OCI-LY7 (cell line): ENCODE results near the gene RPS8. TPM values are rescaled to one million over a fixed set of nuclear protein-coding genes. Genes with fewer than 3 reads are reported as not detected.
A peak's percentile ranks its signal among the peaks of the same experiment; 100 is the strongest.

Experiments used
- BruUV-seq: library from RNA; stranded (reverse); fragments of 400-500 nt; replicated peaks from 2 replicates; lab custom pipeline; 2021; lab: Mats Ljungman, UMichigan
- CTCF ChIA-PET: fragments of 300-600 bp; sonication (Branson Sonifier 250); formaldehyde crosslinking; loops from one replicate; lab custom pipeline; 2022; ENCODE audit warnings: antibody characterized with exemption; ENCODE audit not compliant: unreplicated experiment; lab: Charles Lee
- POLR2A ChIA-PET: fragments of 300-600 bp; sonication (Branson Sonifier 250); formaldehyde crosslinking; loops from one replicate; lab custom pipeline; 2022; ENCODE audit warnings: antibody characterized with exemption; lab: Charles Lee
- DNase-seq: peaks from one replicate; pipeline ENCODE4 v3.0.0-alpha.2; 2015; ENCODE audit warnings: low spot score
- H2AFZ ChIP-seq: fragments of 200-600 bp; sonication (generic), shearing (Covaris generic); 2 replicates; pipeline ENCODE4 v1.6.1; 2014; ENCODE audit warnings: mild to moderate bottlenecking, antibody characterized with exemption, low read length, moderate library complexity
- H3K27ac ChIP-seq: fragments of 200-600 bp; sonication (generic); 2 replicates; pipeline ENCODE4 v1.5.1; 2014; ENCODE audit warnings: mixed run types, low read depth, mild to moderate bottlenecking, moderate library complexity, low read length, inconsistent platforms; ENCODE audit not compliant: poor library complexity, severe bottlenecking
- H3K36me3 ChIP-seq: fragments of 200-600 bp; sonication (generic); 2 replicates; pipeline ENCODE4 v1.6.1; 2014; ENCODE audit warnings: mild to moderate bottlenecking, antibody characterized with exemption, low read length, moderate library complexity, mixed read lengths; ENCODE audit not compliant: insufficient read depth
- H3K4me1 ChIP-seq: fragments of 200-600 bp; sonication (generic); 2 replicates; pipeline ENCODE4 v1.5.1; 2014; ENCODE audit warnings: mild to moderate bottlenecking, low read length; ENCODE audit not compliant: insufficient read depth, poor library complexity, severe bottlenecking
- H3K4me2 ChIP-seq: fragments of 200-600 bp; sonication (generic); 2 replicates; pipeline ENCODE4 v1.6.1; 2014; ENCODE audit warnings: mild to moderate bottlenecking, low read length
- H3K4me3 ChIP-seq: fragments of 200-600 bp; sonication (generic); 2 replicates; pipeline ENCODE4 v1.5.1; 2014; ENCODE audit warnings: mild to moderate bottlenecking, low read depth, low read length; ENCODE audit not compliant: poor library complexity, severe bottlenecking
- H3K79me2 ChIP-seq: fragments of 200-600 bp; sonication (generic); 2 replicates; pipeline ENCODE4 v1.6.1; 2016; ENCODE audit warnings: low read depth, mild to moderate bottlenecking, low read length, moderate library complexity, mixed read lengths; ENCODE audit not compliant: insufficient read depth
- H3K9me2 ChIP-seq: fragments of 200-600 bp; sonication (generic); 2 replicates; pipeline ENCODE4 v1.6.1; 2016; ENCODE audit warnings: mild to moderate bottlenecking, low read length, mixed read lengths; ENCODE audit not compliant: insufficient read depth
- H3K9me3 ChIP-seq: fragments of 200-600 bp; sonication (generic); 2 replicates; pipeline ENCODE4 v1.6.1; 2014; ENCODE audit warnings: mild to moderate bottlenecking, mixed run types, low read length, mixed read lengths
- H4K20me1 ChIP-seq: fragments of 200-600 bp; sonication (generic); 2 replicates; pipeline ENCODE4 v1.6.1; 2014; ENCODE audit warnings: mild to moderate bottlenecking, antibody characterized with exemption, low read length, moderate library complexity, mixed read lengths; ENCODE audit not compliant: insufficient read depth
- CTCF ChIP-seq: fragments of 200-600 bp; sonication (generic); conservative IDR thresholded peaks from 2 replicates; pipeline ENCODE4 v1.5.1; 2014; ENCODE audit warnings: mild to moderate bottlenecking, antibody characterized with exemption, low read length, moderate library complexity, mixed read lengths
- EZH2phosphoT487 ChIP-seq: fragments of 200-600 bp; sonication (generic); IDR thresholded peaks from 2 replicates; pipeline ENCODE4 v1.6.1; 2018; ENCODE audit warnings: low read depth, borderline replicate concordance, mild to moderate bottlenecking, mixed run types, antibody characterized with exemption, low read length, moderate library complexity, mixed read lengths
- intact Hi-C: fragments of 100-400 bp; cut with micrococcal nuclease; formaldehyde crosslinking; loops from one replicate; pipeline ENCODE4 v1.10.0; 2022; ENCODE audit not compliant: unreplicated experiment
- total RNA-seq, 2 experiments: library from RNA; depleted of rRNA in 1 of 2; stranded (reverse); fragments of >200 nt in 1 of 2; shearing (Covaris generic) in 1 of 2; gene quantifications; 2 replicates each; pipeline ENCODE4 v1.2.3, GENCODE V29; 2014 to 2022

Gene RPS8
- total RNA-seq, 2 experiments from 2014 or later: 2,707 to 4,355 TPM

- CTCF ChIA-PET: no interaction called here
- DNase-seq: no peak
- peaks cover 15% of the 10 kb centered on the region for H3K36me3 ChIP-seq
- no peak within 1 kb of the TSS for H3K4me3 ChIP-seq
- BruUV-seq: no TSS peak
- peak within 1 kb of the TSS; percentile 74 for H3K27ac ChIP-seq
- intact Hi-C loops: no loop called here
- POLR2A ChIA-PET: no interaction called here
- no peak for TF ChIP-seq EZH2phosphoT487
- TF ChIP-seq CTCF: no peak
- peak within 1 kb of the TSS; percentile 57 for H3K4me2 ChIP-seq
- H4K20me1 ChIP-seq: no peaks in the 10 kb centered on the region
- no peaks in the 10 kb centered on the region for H3K9me2 ChIP-seq
- H3K79me2 ChIP-seq: no peaks in the 10 kb centered on the region
- peak within 1 kb of the TSS; percentile 11; the same call in 1 of the 2 replicates for H2AFZ ChIP-seq
- H3K4me1 ChIP-seq: peaks cover 51% of the 10 kb centered on the region
- H3K9me3 ChIP-seq: no peaks in the 10 kb centered on the region
Observed at GRCh38 chr1:44806704-44807363, 31.5 kb downstream of the RPS8 start, which contains the start of gene DYNLT4. TSS of gene DYNLT4 (minus strand) at chr1:44807351. CDS start at chr1:44806668, 683 bp downstream.

GRCh38 chr1:44807364-44808062 lies 32.2 kb downstream of the RPS8 start:
- TF ChIP-seq EZH2phosphoT487: no peak
- no TSS peak for BruUV-seq
- H3K4me3 ChIP-seq: no peak overlapping the region

GRCh38 chr1:44808063-44808937 lies 33.0 kb downstream of the RPS8 start, which contains the start of gene BTBD19:
TSS of gene BTBD19 (plus strand) at chr1:44808523. CDS start at chr1:44808821, 298 bp downstream.
- peaks cover 12% of the 10 kb centered on the region for H3K36me3 ChIP-seq
- H3K9me3 ChIP-seq: no peaks in the 10 kb centered on the region
- TF ChIP-seq EZH2phosphoT487 (no peak), CTCF (no peak)
- intact Hi-C loops: no loop called here
- CTCF ChIA-PET: interaction anchor here (1.1 to 1.4 kb wide), 3 partner anchors 11 to 78 kb away, joined by 6 to 9 read pairs (median 8); partner anchors contain the start of gene RNU5D-1
- H3K9me2 ChIP-seq: no peaks in the 10 kb centered on the region
- peaks cover 42% of the 10 kb centered on the region for H3K4me1 ChIP-seq
- peak within 1 kb of the TSS; percentile 74 for H3K27ac ChIP-seq
- no peaks in the 10 kb centered on the region for H4K20me1 ChIP-seq
- H3K4me2 ChIP-seq: peak within 1 kb of the TSS; percentile 57
- peak within 1 kb of the TSS; percentile 70; the same call in 1 of the 2 replicates for H2AFZ ChIP-seq
- no TSS peak for BruUV-seq
- DNase-seq: no peak
- H3K4me3 ChIP-seq: peak within 1 kb of the TSS; percentile 9
- H3K79me2 ChIP-seq: no peaks in the 10 kb centered on the region
- POLR2A ChIA-PET: interaction anchor here (0.5 to 4.2 kb wide), 9 partner anchors 8 to 692 kb away, joined by 3 to 54 read pairs (median 5); partner anchors contain the start of genes PLK3 and RNU5D-1

More at GRCh38 chr1:44807364-44808062, 32.2 kb downstream of the RPS8 start:
- intact Hi-C loops: no loop called here
- ChIA-PET CTCF (no interaction called here), POLR2A (interaction anchor here (0.5 to 4.2 kb wide), 5 partner anchors 12 to 693 kb away, joined by 3 to 54 read pairs (median 13); partner anchors contain the start of gene RNU5D-1)
- H3K9me3 ChIP-seq: no peaks in the 10 kb centered on the region
- no peaks in the 10 kb centered on the region for H4K20me1 ChIP-seq
- peak overlapping the region; percentile 74 for H3K27ac ChIP-seq
- peak overlapping the region; percentile 11; the same call in 1 of the 2 replicates for H2AFZ ChIP-seq
- no peaks in the 10 kb centered on the region for H3K9me2 ChIP-seq
- peaks cover 44% of the 10 kb centered on the region for H3K4me1 ChIP-seq
- peak; percentile 68 for DNase-seq
- peak overlapping the region; percentile 57 for H3K4me2 ChIP-seq
- H3K36me3 ChIP-seq: peaks cover 15% of the 10 kb centered on the region
- no peaks in the 10 kb centered on the region for H3K79me2 ChIP-seq
